NT2/D1 (cell line): ENCODE measurements around the gene TUBGCP6.

ENCODE experiments used
- DNase-seq: peaks from one replicate; pipeline ENCODE4 v3.0.0-alpha.2; 2011; ENCODE audit warnings: low read depth, low spot score
- H3K27me3 ChIP-seq: 2 replicates; pipeline ENCODE4 v1.6.0; 2011; ENCODE audit warnings: mild to moderate bottlenecking; ENCODE audit not compliant: insufficient read length, insufficient read depth
- H3K36me3 ChIP-seq: 2 replicates; pipeline ENCODE4 v1.6.1; 2011; ENCODE audit warnings: mild to moderate bottlenecking, low read length, mixed read lengths; ENCODE audit not compliant: insufficient read depth, insufficient read length
- H3K4me1 ChIP-seq: 2 replicates; pipeline ENCODE4 v1.5.1; 2011; ENCODE audit not compliant: insufficient read depth, insufficient read length
- H3K4me3 ChIP-seq: 2 replicates; pipeline ENCODE4 v1.5.1; 2011; ENCODE audit warnings: low read depth; ENCODE audit not compliant: insufficient read length
- H3K9ac ChIP-seq: 2 replicates; pipeline ENCODE4 v1.6.0; 2011; ENCODE audit warnings: low read depth; ENCODE audit not compliant: insufficient read length
- H3K9me3 ChIP-seq: 2 replicates; pipeline ENCODE4 v1.5.1; 2011; ENCODE audit warnings: mild to moderate bottlenecking, low read length; ENCODE audit not compliant: insufficient read depth
- SUZ12 ChIP-seq: IDR thresholded peaks from 2 replicates; pipeline ENCODE4 v1.6.1; 2011; ENCODE audit not compliant: insufficient read length, insufficient read depth; ENCODE audit errors: extremely low read depth
- YY1 ChIP-seq: IDR thresholded peaks from 2 replicates; pipeline ENCODE4 v1.6.1; 2011; ENCODE audit not compliant: insufficient read length, insufficient read depth
- ZNF274 ChIP-seq: IDR thresholded peaks from 2 replicates; pipeline ENCODE4 v1.6.1; 2011; ENCODE audit warnings: mild to moderate bottlenecking, low read depth, low read length

TUBGCP6 gene

DNA sequence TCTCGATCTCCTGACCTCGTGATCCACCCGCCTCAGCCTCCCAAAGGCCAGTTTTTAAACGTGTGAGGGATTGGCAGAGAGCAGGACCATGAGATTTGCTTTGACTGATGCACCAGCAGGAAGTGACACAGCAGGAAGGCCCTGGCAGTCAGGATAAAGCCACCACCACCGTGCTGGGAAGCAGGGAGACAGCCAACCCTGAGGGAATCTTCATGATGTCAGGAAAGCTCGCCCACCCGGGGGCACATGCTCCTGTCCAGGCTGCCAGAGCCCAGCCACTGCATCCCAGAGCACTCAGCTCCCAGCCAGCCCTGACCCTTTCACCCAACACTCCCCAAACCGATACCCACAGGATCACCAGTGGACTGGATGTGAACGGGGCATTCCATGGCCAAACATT is 6.1 kb downstream of the TUBGCP6 start:
- H3K27me3 ChIP-seq, result no peaks in the 10 kb centered on the region
- DNase-seq, result no peak
- no peak overlapping the region for H3K9ac ChIP-seq
- no peak for TF ChIP-seq ZNF274
- no peak for TF ChIP-seq SUZ12
- TF ChIP-seq YY1, result no peak
- peaks cover 8% of the 10 kb centered on the region; the same call in 1 of the 2 replicates for H3K9me3 ChIP-seq
- no peak overlapping the region for H3K4me3 ChIP-seq
- H3K4me1 ChIP-seq, result peaks cover 2% of the 10 kb centered on the region
- peaks cover 25% of the 10 kb centered on the region for H3K36me3 ChIP-seq

DNA sequence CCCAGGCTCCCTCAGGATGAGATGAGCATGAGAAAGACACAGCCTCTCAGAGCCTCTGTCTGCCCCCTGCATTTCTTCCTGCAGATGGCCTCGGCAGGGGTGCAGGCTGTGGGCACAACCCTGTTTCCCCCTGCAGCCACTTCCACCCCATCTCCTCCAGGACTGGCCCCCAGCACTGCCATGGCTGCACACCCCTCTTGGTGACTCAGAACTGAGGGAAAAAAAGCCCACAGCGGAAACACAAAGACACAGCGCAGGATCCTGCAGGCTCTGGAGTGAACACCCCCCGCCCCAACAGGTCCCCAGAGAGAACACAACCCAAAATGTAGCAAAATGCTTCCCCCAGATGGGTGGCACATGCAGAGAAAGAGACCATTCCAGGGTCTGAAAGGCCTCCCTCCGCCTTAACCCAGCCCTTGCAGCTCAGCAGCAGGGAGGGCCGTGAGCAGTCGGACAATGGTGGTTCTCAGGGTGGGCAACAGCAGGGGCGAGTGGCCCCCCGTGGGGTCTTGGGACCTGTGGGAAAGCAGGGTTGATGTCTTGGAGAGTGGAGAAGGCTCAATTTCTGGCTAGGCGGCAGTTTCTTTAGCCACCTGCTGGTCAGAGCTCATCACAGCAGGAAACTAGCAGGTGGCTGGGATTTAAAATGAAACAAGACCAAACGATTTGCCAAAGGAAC is 8.0 kb downstream of the TUBGCP6 start:
- H3K4me1 ChIP-seq, result no peaks in the 10 kb centered on the region
- no peak overlapping the region for H3K9ac ChIP-seq
- H3K9me3 ChIP-seq, result peaks cover 8% of the 10 kb centered on the region; the same call in 1 of the 2 replicates
- peaks cover 29% of the 10 kb centered on the region for H3K36me3 ChIP-seq
- no peak overlapping the region for H3K4me3 ChIP-seq
- TF ChIP-seq YY1, result no peak
- TF ChIP-seq SUZ12, result no peak
- no peak for TF ChIP-seq ZNF274
- H3K27me3 ChIP-seq, result no peaks in the 10 kb centered on the region
- no peak for DNase-seq

DNA sequence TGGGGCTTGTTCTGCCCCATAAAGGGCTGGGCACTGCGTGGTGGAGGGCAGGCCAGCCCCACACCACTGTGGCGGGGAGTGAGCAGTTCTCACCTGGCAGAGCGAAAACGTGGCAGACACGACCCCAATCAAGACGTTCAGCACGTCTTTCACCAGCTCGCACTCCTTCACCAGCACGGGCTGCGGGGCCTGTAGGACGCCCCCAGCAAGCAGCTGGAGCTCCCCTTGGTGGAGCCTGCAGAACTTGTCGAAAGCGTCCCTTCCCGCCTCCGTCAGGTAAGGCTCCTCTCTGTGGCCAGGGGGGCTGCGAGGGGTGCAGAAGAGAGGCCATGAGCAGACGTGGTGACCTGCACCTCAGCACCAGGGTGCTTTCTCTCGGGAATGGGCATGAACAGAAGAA is 11.6 kb downstream of the TUBGCP6 start:
- H3K27me3 ChIP-seq, result no peaks in the 10 kb centered on the region
- no peak overlapping the region for H3K9ac ChIP-seq
- DNase-seq, result no peak
- TF ChIP-seq YY1, result no peak
- TF ChIP-seq SUZ12, result no peak
- TF ChIP-seq ZNF274, result no peak
- no peak overlapping the region for H3K4me3 ChIP-seq
- peaks cover 2% of the 10 kb centered on the region for H3K4me1 ChIP-seq
- peaks cover 21% of the 10 kb centered on the region for H3K36me3 ChIP-seq
- peaks cover 8% of the 10 kb centered on the region; the same call in 1 of the 2 replicates for H3K9me3 ChIP-seq

DNA sequence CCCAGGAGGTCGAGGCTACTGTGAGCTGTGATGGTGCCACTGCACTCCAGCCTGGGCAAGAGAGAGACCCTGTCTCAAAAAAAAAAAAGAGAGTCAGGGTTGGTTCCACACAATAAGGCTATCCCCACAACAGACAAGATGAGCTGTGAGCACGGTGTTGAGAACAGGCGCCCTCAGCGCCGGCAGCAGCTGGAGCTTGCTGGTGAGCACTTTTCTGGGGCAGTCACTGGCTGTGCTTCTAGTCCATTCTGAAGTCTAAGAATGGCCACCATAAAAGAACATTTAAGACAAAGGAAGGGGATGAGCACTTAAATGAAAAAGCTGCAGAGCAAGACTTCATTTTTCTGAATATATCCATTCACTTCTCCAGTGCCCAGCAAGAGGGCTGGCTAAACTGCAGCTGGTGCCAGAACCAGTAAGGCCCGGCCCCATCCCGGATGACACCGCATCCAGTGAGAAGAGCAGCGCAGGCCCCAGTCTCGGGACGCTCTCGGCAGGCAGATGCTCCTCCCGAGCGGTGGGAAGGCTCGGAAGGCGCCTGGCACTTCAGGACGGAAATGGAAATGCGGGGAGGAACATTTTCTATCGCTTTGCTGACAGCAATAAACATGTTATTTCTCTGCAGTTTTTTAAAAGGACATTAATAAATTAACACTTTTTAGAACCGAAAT is 12.2 kb downstream of the TUBGCP6 start:
- Histone ChIP-seq H3K36me3 (peaks cover 24% of the 10 kb centered on the region), H3K9ac (no peak overlapping the region), H3K4me1 (peaks cover 2% of the 10 kb centered on the region), H3K9me3 (peaks cover 8% of the 10 kb centered on the region; the same call in 1 of the 2 replicates), H3K4me3 (no peak overlapping the region), H3K27me3 (no peaks in the 10 kb centered on the region)
- DNase-seq, result no peak
- no peak for TF ChIP-seq SUZ12
- TF ChIP-seq YY1, result no peak
- TF ChIP-seq ZNF274, result no peak

DNA sequence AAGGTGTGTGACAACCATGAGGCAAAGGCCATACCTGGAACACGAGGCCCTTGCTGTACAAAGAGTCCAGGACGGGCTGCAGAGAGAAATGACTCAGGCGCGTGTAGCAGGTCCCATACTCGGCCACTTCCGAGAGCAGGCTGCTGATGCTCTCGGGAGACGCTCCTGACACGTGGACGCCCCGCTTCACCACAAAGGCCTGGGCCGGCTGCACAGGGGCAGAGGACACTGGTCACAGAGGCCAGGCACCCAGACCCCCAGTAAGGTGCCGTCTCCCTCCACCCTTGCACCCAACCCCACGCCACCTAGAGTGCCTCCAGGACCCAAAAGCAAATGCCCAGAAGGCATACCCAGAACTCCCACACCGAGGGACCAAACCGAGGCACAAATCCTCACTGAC is 15.5 kb downstream of the TUBGCP6 start:
- TF ChIP-seq SUZ12, result no peak
- TF ChIP-seq YY1, result no peak
- TF ChIP-seq ZNF274, result no peak
- no peaks in the 10 kb centered on the region for H3K27me3 ChIP-seq
- peaks cover 2% of the 10 kb centered on the region; the same call in 1 of the 2 replicates for H3K9me3 ChIP-seq
- H3K4me1 ChIP-seq, result peaks cover 2% of the 10 kb centered on the region
- no peak for DNase-seq
- H3K4me3 ChIP-seq, result no peak overlapping the region
- no peak overlapping the region for H3K9ac ChIP-seq
- peaks cover 30% of the 10 kb centered on the region for H3K36me3 ChIP-seq

DNA sequence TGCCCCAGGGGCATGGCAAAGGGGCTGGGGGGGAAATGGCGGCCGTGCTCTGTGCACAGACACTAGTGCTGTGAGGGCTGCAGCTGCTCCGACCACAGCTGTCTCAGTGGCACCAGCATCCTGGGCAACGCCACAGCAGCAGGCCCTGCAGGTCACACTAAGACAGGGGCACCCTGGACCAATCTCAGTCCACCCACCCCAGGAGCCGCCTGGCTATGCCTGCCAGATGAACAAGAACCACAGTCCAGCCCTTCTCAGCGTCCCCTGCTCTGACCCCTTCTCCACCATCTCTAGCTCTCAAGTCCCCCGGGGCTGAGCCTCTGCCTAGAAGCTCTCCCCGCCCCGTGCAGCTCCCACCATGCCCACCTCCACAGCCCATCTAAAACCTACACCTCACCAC is 16.5 kb downstream of the TUBGCP6 start:
- Histone ChIP-seq H3K27me3 (no peaks in the 10 kb centered on the region), H3K4me3 (no peak overlapping the region), H3K9me3 (no peaks in the 10 kb centered on the region), H3K4me1 (peaks cover 2% of the 10 kb centered on the region), H3K36me3 (peaks cover 37% of the 10 kb centered on the region), H3K9ac (no peak overlapping the region)
- TF ChIP-seq SUZ12 (no peak), YY1 (no peak), ZNF274 (no peak)
- no peak for DNase-seq

DNA sequence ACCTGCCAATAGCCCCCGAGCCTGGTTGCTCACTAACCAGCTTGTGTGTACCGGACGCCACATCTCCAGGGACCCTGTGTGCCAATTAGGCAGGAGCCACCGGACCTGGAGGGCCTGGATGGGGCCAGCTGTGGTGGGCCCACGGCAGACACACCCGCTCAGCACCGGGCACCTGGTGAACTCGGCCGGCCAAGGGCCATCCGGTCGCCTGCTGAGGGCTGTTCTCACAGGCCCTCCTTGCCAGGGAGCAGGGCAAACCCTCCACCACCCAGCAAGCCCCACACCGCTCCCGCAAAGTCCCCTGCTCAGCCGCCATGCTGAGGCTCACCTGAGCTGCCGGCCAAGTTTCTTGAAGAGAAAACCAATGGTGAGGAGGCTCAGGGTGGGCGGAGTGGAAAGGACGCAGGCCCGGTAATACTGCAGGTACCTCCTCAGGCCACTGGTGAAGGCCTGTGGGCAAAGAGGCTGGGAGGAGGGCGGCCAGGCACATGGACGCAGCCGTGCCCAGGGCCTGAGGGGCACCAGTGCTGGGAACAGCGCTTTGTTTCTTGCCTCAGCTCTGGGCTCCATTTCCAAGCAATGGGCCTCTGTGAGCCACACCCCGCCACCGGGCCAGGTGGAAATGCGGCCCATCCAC is 17.1 kb downstream of the TUBGCP6 start:
- peaks cover 2% of the 10 kb centered on the region for H3K4me1 ChIP-seq
- TF ChIP-seq SUZ12, result no peak
- no peak for TF ChIP-seq YY1
- no peak for TF ChIP-seq ZNF274
- no peak overlapping the region for H3K9ac ChIP-seq
- H3K36me3 ChIP-seq, result peaks cover 39% of the 10 kb centered on the region
- no peaks in the 10 kb centered on the region for H3K27me3 ChIP-seq
- DNase-seq, result no peak
- H3K9me3 ChIP-seq, result no peaks in the 10 kb centered on the region
- H3K4me3 ChIP-seq, result no peak overlapping the region
